Loucy (cell line): ENCODE results near the gene RAI1.
A peak's percentile ranks its signal among the peaks of the same experiment; 100 is the strongest.

Source experiments
- H2AFZ ChIP-seq: fragments of 200-600 bp; sonication (generic); 2 replicates; pipeline ENCODE4 v1.6.0; 2016; ENCODE audit warnings: antibody characterized with exemption, mild to moderate bottlenecking, low read length, moderate library complexity
- H3F3A ChIP-seq: fragments of 200-600 bp; 2 replicates; pipeline ENCODE4 v1.6.0; 2016; ENCODE audit warnings: antibody characterized with exemption, low read depth, mild to moderate bottlenecking
- H3K27me3 ChIP-seq: fragments of 200-600 bp; sonication (generic); 2 replicates; pipeline ENCODE4 v1.6.1; 2014; ENCODE audit warnings: low read length, mild to moderate bottlenecking; ENCODE audit not compliant: insufficient read depth, poor library complexity, severe bottlenecking
- H3K36me3 ChIP-seq: fragments of 200-600 bp; sonication (generic); 2 replicates; pipeline ENCODE4 v1.6.1; 2016; ENCODE audit warnings: low read length; ENCODE audit not compliant: insufficient read depth
- H3K4me1 ChIP-seq: fragments of 200-600 bp; sonication (generic); 2 replicates; pipeline ENCODE4 v1.5.1; 2014; ENCODE audit warnings: low read length, mild to moderate bottlenecking; ENCODE audit not compliant: insufficient read depth, poor library complexity, severe bottlenecking
- H3K4me2 ChIP-seq: fragments of 200-600 bp; sonication (generic); 2 replicates; pipeline ENCODE4 v1.6.0; 2014; ENCODE audit warnings: antibody characterized with exemption, low read length, low read depth, mild to moderate bottlenecking; ENCODE audit not compliant: poor library complexity, severe bottlenecking
- H3K4me3 ChIP-seq: fragments of 200-600 bp; sonication (generic); 2 replicates; pipeline ENCODE4 v1.5.1; 2014; ENCODE audit warnings: low read length, mild to moderate bottlenecking, mixed read lengths; ENCODE audit not compliant: poor library complexity, severe bottlenecking
- H3K79me2 ChIP-seq: fragments of 200-600 bp; sonication (generic); 2 replicates; pipeline ENCODE4 v1.6.1; 2014; ENCODE audit warnings: low read length; ENCODE audit not compliant: insufficient read depth
- H3K9ac ChIP-seq: fragments of 200-600 bp; sonication (generic); 2 replicates; pipeline ENCODE4 v1.6.0; 2014; ENCODE audit warnings: mild to moderate bottlenecking, low read depth, low read length, moderate library complexity; ENCODE audit not compliant: poor library complexity, severe bottlenecking
- H3K9me2 ChIP-seq: fragments of 200-600 bp; sonication (generic); replicated peaks from 2 replicates; pipeline ENCODE4 v1.6.1; 2016; ENCODE audit warnings: low read depth, low read length, mixed read lengths
- H3K9me3 ChIP-seq: fragments of 200-600 bp; sonication (generic); 2 replicates; pipeline ENCODE4 v1.6.1; 2014; ENCODE audit warnings: mild to moderate bottlenecking, antibody characterized with exemption, low read length, low read depth; ENCODE audit not compliant: insufficient read depth
- H4K20me1 ChIP-seq: fragments of 200-600 bp; sonication (generic); 2 replicates; pipeline ENCODE4 v1.6.0; 2014; ENCODE audit warnings: antibody characterized with exemption, low read length, mild to moderate bottlenecking; ENCODE audit not compliant: insufficient read depth, poor library complexity, severe bottlenecking
- CTCF ChIP-seq: fragments of 200-600 bp; sonication (generic); conservative IDR thresholded peaks from 2 replicates; pipeline ENCODE4 v1.5.1; 2014; ENCODE audit warnings: mild to moderate bottlenecking, antibody characterized with exemption, low read length
- EZH2phosphoT487 ChIP-seq: fragments of 200-600 bp; IDR thresholded peaks from 2 replicates; pipeline ENCODE4 v1.6.1; 2018; ENCODE audit warnings: antibody characterized with exemption, mild to moderate bottlenecking, moderate library complexity, borderline replicate concordance

The RAI1 gene

GRCh38 chr17:17748604-17749003 is 67.3 kb downstream of the RAI1 start:
- no peak overlapping the region for H3K4me3 ChIP-seq
- H2AFZ ChIP-seq = no peak overlapping the region
- H3F3A ChIP-seq = no peaks in the 10 kb centered on the region; the same call in 1 of the 2 replicates
- no peaks in the 10 kb centered on the region for H3K9me2 ChIP-seq
- no peaks in the 10 kb centered on the region for H3K27me3 ChIP-seq
- H3K9me3 ChIP-seq = no peaks in the 10 kb centered on the region
- TF ChIP-seq CTCF = no peak
- TF ChIP-seq EZH2phosphoT487 = no peak
- peaks cover 46% of the 10 kb centered on the region for H3K4me1 ChIP-seq
- H3K79me2 ChIP-seq = peaks cover 86% of the 10 kb centered on the region
- no peaks in the 10 kb centered on the region; the same call in 1 of the 2 replicates for H3K36me3 ChIP-seq
- H3K4me2 ChIP-seq = no peak overlapping the region
- H4K20me1 ChIP-seq = peaks cover 44% of the 10 kb centered on the region
- no peak overlapping the region for H3K9ac ChIP-seq

GRCh38 chr17:17749025-17749772 is 67.9 kb downstream of the RAI1 start:
- Histone ChIP-seq H3K4me3 (peak overlapping the region; percentile 21), H3K79me2 (peaks cover 86% of the 10 kb centered on the region), H4K20me1 (peaks cover 38% of the 10 kb centered on the region), H3K9me2 (no peaks in the 10 kb centered on the region), H3K9me3 (no peaks in the 10 kb centered on the region), H3K9ac (peak overlapping the region; percentile 53), H2AFZ (no peak overlapping the region), H3K27me3 (no peaks in the 10 kb centered on the region), H3K4me1 (peaks cover 49% of the 10 kb centered on the region), H3K36me3 (no peaks in the 10 kb centered on the region; the same call in 1 of the 2 replicates), H3K4me2 (peak overlapping the region; percentile 56), H3F3A (no peaks in the 10 kb centered on the region; the same call in 1 of the 2 replicates)
- TF ChIP-seq CTCF = no peak
- no peak for TF ChIP-seq EZH2phosphoT487

- H3K27me3 ChIP-seq = no peaks in the 10 kb centered on the region
- H3K4me2 ChIP-seq = peak overlapping the region; percentile 56
- no peaks in the 10 kb centered on the region for H3K9me3 ChIP-seq
- H3K9ac ChIP-seq = peak overlapping the region; percentile 67
- peaks cover 38% of the 10 kb centered on the region for H4K20me1 ChIP-seq
- H3K4me3 ChIP-seq = peak overlapping the region; percentile 59
- peaks cover 54% of the 10 kb centered on the region for H3K4me1 ChIP-seq
- no peaks in the 10 kb centered on the region; the same call in 1 of the 2 replicates for H3K36me3 ChIP-seq
- TF ChIP-seq EZH2phosphoT487 = no peak
- no peak for TF ChIP-seq CTCF
- H3F3A ChIP-seq = no peaks in the 10 kb centered on the region; the same call in 1 of the 2 replicates
- peaks cover 88% of the 10 kb centered on the region for H3K79me2 ChIP-seq
- H2AFZ ChIP-seq = no peak overlapping the region
- H3K9me2 ChIP-seq = no peaks in the 10 kb centered on the region
Observed at GRCh38 chr17:17749921-17750320, 68.7 kb downstream of the RAI1 start.
